HS-27A (cell line): ENCODE data around the gene COMMD10.

Experiments
- DNase-seq: peaks from one replicate; pipeline ENCODE4 v3.0.0-alpha.2; 2012; ENCODE audit warnings: low read depth, missing footprints

Gene COMMD10

GRCh38 chr5:116216246-116216645 lies 131.4 kb downstream of the COMMD10 start:
- no peak for DNase-seq

GRCh38 chr5:116225281-116225922 lies 140.6 kb downstream of the COMMD10 start:
- no peak for DNase-seq

DNA sequence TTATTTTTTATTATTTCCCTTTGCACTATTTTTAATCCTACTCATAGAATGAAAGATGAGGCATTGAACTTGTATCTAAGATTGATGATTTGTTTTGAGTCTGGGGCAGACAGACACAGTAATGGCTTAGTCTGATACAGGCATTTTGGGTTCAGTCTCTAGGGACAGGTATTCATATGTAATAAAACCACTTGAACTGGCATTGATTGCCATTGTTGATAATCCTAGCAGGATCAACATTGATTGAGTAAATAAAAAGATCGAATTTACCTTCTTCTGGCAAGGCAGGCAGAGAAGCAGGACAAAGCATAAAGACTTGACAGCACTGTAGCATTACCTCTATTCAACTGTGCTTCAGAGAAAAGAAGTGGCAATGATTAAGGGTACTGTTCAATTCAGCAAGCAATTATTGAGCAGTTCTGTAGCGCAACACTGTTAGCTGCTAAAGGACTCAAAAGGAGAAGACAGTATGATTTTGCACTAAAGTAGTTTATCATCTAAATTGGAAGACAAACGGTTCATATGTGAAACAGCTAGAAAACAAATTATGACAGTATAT lies 144.4 kb downstream of the COMMD10 start:
- DNase-seq, result no peak

DNA sequence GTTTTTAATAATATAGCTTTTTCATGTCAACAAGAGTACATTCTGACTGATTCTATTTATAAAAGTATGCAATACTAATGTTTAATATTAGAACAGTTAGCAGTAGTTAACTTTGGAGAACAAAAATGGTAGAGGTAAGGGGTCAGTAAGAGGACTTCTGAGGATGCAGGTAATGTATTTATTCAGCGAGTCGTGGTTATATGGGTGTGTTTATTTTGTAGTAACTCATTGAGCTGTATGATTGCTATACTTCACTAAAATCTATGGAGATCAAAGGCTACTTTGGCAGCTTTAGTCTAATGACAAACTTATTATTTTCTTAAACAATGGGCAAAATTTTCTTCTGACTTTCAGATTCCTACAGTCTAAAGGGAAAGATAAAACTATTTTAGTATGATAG lies 146.5 kb downstream of the COMMD10 start:
- DNase-seq, result no peak

- DNase-seq, result no peak
Measured at GRCh38 chr5:116234681-116235080, 149.9 kb downstream of the COMMD10 start.

- DNase-seq, result no peak
Measured at GRCh38 chr5:116237917-116238500, 153.2 kb downstream of the COMMD10 start.

- DNase-seq, result no peak
Measured at GRCh38 chr5:116242343-116242742, 157.5 kb downstream of the COMMD10 start.

- DNase-seq, result no peak
Measured at GRCh38 chr5:116248432-116248831, 163.6 kb downstream of the COMMD10 start.

DNA sequence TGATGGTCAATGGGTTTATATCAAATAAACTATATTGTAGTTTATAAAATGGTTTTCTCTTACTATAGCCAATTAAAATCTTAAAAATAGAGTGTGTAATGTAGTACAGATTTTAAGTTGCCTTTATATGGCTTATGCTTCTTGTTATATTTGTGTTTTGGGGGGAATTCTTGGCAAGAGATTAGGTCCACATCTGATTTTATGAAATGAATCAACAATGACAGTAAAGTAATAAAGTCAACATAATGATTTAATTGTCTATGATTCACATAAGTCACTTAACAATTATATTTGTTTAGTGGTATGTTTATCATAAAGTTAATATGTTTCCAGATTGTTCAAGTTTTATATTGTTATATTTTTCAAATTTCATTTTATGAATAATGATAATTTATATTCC lies 164.8 kb downstream of the COMMD10 start:
- DNase-seq, result no peak

GRCh38 chr5:116256717-116257116 lies 171.9 kb downstream of the COMMD10 start:
- no peak for DNase-seq

- DNase-seq, result no peak
Measured at GRCh38 chr5:116265471-116265870, 180.6 kb downstream of the COMMD10 start.

- DNase-seq, result no peak
Measured at GRCh38 chr5:116271446-116272025, 186.7 kb downstream of the COMMD10 start.

GRCh38 chr5:116272281-116272941 lies 187.6 kb downstream of the COMMD10 start:
- no peak for DNase-seq

DNA sequence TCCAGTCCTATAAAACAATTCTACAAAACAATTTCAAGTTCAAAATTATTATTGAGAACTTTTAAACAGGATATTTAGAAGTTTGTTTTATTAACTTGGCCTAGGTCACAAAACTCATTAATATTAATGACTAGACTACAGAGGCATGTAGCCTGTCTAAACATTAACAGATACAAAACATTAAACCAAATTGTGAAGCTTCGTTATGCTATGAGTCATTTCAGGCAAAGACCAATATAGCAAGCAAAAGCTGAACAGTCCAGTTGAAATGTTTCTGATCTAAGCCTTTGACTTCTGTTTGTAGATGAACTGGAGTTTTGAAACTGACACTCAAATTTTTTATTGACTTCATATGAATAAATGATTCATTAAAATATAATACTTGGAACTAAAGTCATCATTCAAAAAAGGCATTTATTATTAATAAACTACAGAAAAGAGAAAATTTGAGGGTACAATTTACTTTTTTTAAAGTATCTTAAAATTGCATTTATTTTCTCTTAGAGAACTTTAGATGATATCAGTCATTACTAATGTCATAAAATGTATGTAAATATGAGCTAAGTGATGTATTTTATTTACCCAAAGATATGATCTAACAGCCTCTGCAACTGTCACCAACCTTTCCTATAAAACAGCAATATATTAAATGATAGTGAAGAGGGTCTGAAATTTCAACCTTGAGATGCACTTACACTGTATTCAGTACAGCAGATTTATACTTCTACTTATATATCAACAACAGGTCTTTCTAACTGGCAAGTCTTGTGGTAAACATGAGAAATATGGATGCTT lies 188.8 kb downstream of the COMMD10 start:
- no peak for DNase-seq

DNA sequence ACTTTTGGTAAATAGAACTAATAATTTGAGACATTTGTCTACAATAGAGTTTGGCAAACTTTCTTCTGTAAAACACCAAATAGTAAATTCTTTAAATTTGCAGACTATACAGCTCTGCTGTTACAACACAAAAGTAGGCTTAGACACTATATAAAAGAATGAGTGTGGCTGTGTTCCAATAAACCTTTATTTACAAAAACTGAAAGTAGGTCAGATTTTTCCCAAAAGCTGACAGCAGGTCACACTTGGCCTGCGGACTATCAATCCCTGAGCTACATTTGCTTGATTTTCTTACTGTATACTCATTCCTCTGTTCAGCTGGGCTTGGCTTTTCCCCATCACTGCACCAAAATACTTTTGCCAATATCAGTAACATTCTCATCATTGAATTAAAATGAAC lies 189.4 kb downstream of the COMMD10 start:
- no peak for DNase-seq

DNA sequence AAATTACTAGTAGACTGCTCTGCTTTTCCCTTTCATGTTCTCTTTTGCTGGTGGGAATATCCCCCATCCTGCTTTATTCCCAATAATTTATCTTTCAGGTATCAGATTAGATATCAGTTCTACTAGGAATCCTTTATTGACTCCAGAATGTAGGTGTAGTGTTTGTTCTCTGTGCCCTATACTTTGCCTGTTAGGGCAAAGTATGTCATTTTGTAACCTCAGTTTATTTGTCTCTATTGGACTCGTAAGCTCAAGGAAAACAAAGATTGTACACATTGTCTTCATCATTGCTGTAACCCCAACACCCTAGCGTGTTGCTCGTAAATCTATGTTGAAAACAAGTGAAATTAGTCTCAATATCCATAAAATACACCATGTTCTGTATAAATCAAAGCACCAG lies 190.5 kb downstream of the COMMD10 start:
- DNase-seq, result no peak

GRCh38 chr5:116276952-116277351 lies 192.1 kb downstream of the COMMD10 start:
- no peak for DNase-seq

GRCh38 chr5:116280149-116280803 lies 195.5 kb downstream of the COMMD10 start:
- DNase-seq, result no peak

DNA sequence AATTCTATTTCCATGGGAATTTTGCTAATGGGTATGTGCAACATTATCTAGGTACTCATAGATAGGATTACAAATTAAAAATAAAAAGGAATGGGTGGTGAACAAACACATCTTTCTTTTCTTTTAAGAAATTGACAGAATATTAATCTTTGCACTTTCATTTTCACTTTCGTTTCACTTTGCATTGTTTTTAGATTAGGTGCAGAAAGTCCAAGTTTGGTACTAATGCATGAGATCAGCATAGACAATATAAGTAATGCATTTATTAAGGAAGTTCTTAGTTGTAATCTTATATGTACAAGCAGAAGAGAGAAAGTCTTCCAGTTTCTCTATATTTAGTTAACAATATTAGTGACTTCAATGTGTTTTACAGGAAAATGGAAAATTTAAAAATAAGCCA lies 196.5 kb downstream of the COMMD10 start:
- DNase-seq, result no peak

GRCh38 chr5:116288524-116288923 lies 203.7 kb downstream of the COMMD10 start:
- no peak for DNase-seq

DNA sequence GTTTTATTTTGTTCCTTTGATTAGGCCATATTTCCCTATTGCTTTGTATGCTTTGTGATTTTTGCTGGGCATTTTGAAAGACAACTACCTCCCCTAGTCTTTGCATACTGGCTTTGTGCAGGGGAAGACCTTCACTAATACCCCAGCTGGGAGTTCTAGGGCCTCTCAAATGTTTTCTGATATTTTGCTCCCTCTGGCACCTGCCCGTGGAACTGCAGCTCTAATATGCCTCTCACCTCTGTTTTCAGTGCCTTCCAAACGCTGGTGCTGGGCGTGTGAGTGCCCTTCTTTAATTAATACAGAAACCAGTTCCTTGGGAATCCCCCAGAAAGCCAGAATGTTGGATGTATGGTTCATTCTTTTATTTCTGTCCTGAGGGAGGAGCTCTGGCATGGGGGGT lies 204.5 kb downstream of the COMMD10 start:
- no peak for DNase-seq

GRCh38 chr5:116291271-116291670 lies 206.4 kb downstream of the COMMD10 start:
- DNase-seq, result no peak
